Esophagus squamous epithelium (tissue), 4 donors: ENCODE results near the gene PAEP.

Source experiments
- CTCF ChIP-seq, 6 experiments: fragments of 450-650 bp in 4 of 6; fragments of 200-600 bp in 2 of 6; sonication (generic) in 2 of 6; IDR thresholded peaks; one replicate each; pipeline ENCODE4 v1.5.1; 2016 to 2019; ENCODE audit warnings: antibody characterized with exemption in 6 of 6, mild to moderate bottlenecking in 4 of 6, moderate library complexity in 4 of 6
- POLR2A ChIP-seq, 4 donors: fragments of 450-650 bp; IDR thresholded peaks; one replicate each; pipeline ENCODE4 v1.6.1; 2017; ENCODE audit warnings: antibody characterized with exemption in 4 of 4, mild to moderate bottlenecking in 4 of 4, moderate library complexity in 3 of 4

- no peak for TF ChIP-seq CTCF (IDR thresholded peaks at IDR 0.05)
- TF ChIP-seq POLR2A (IDR thresholded peaks at IDR 0.05): no peak
Measured at GRCh38 chr9:135513351-135513846, 48.2 kb upstream of the PAEP start.
